SW480 (cell line): Measurements from ENCODE around the gene INSM2.

Experiments
- DNase-seq: peaks from one replicate; pipeline ENCODE4 v3.0.0-alpha.2; 2016; ENCODE audit warnings: low spot score

The INSM2 gene

GRCh38 chr14:35543006-35543405 lies 9.0 kb downstream of the INSM2 start:
- no peak for DNase-seq

GRCh38 chr14:35549551-35549950 lies 15.6 kb downstream of the INSM2 start:
- DNase-seq, result no peak

- no peak for DNase-seq
These were observed 17.1 kb downstream of the INSM2 start for GRCh38 chr14:35551081-35551480.

- no peak for DNase-seq
These were observed 19.8 kb downstream of the INSM2 start for GRCh38 chr14:35553808-35554207.

- no peak for DNase-seq
These were observed 22.6 kb downstream of the INSM2 start for GRCh38 chr14:35556548-35556947.

GRCh38 chr14:35557221-35557747 lies 23.3 kb downstream of the INSM2 start:
- DNase-seq, result no peak

GRCh38 chr14:35558680-35559079 lies 24.7 kb downstream of the INSM2 start:
- DNase-seq, result no peak

- DNase-seq, result no peak
These were observed 32.0 kb downstream of the INSM2 start for GRCh38 chr14:35565871-35566464.

- no peak for DNase-seq
These were observed 37.6 kb downstream of the INSM2 start for GRCh38 chr14:35571598-35571997.

GRCh38 chr14:35573911-35574310 lies 39.9 kb downstream of the INSM2 start:
- no peak for DNase-seq

GRCh38 chr14:35576260-35576659 lies 42.3 kb downstream of the INSM2 start:
- no peak for DNase-seq

GRCh38 chr14:35576856-35577255 lies 42.9 kb downstream of the INSM2 start:
- DNase-seq, result no peak

GRCh38 chr14:35578135-35578534 lies 44.2 kb downstream of the INSM2 start:
- DNase-seq, result no peak

GRCh38 chr14:35578639-35579038 lies 44.7 kb downstream of the INSM2 start:
- DNase-seq, result no peak
